ENCODE measurements around the gene RAPGEF4. TPM values are rescaled to one million over a fixed set of nuclear protein-coding genes. Genes with fewer than 3 reads are reported as not detected.

Gene RAPGEF4
- total RNA-seq, 4 donors from 2014 or later: 3.6 to 12.0 (median 6.7) TPM

DNA sequence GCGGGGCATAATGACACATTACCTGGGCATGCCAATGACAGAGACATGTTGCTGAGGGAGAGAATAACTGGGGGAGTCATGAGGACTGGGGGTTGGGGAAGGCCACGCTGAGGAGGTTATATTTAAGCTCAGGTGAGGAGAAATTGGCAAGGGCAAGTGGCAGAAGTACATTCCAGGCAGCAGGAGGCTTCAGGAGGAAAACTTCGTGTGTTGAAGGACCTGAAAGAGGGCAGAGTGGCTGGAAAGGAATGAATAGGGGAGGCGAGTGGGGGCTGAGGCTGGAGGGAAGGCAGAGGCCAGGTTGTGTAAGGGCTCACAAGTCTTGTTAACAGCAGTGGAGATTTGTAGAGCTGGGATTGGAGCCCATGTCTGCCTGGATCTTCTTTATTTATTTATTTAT lies 166.3 kb downstream of the RAPGEF4 start:
- WGBS, 2 donors: 93 to 96% methylated on average over 4 of the region's 4 CpGs
- Histone ChIP-seq H3K36me3 (no peaks in the 10 kb centered on the region), H3K4me1 (no peaks in the 10 kb centered on the region), H3K27ac (no peak overlapping the region), H3K9me3 (no peaks in the 10 kb centered on the region), H3K4me3 (no peak overlapping the region), H3K27me3 (no peaks in the 10 kb centered on the region)
- TF ChIP-seq, protein P1, sequence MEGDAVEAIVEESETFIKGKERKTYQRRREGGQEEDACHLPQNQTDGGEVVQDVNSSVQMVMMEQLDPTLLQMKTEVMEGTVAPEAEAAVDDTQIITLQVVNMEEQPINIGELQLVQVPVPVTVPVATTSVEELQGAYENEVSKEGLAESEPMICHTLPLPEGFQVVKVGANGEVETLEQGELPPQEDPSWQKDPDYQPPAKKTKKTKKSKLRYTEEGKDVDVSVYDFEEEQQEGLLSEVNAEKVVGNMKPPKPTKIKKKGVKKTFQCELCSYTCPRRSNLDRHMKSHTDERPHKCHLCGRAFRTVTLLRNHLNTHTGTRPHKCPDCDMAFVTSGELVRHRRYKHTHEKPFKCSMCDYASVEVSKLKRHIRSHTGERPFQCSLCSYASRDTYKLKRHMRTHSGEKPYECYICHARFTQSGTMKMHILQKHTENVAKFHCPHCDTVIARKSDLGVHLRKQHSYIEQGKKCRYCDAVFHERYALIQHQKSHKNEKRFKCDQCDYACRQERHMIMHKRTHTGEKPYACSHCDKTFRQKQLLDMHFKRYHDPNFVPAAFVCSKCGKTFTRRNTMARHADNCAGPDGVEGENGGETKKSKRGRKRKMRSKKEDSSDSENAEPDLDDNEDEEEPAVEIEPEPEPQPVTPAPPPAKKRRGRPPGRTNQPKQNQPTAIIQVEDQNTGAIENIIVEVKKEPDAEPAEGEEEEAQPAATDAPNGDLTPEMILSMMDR (IDR thresholded peaks at IDR 0.05): no peak
- TF ChIP-seq POLR2A (IDR thresholded peaks at IDR 0.05): no peak
- TF ChIP-seq EP300 (IDR thresholded peaks at IDR 0.05): no peak
- DNase-seq (ENCODE audit: low spot score in 2 of 2): no peak

DNA sequence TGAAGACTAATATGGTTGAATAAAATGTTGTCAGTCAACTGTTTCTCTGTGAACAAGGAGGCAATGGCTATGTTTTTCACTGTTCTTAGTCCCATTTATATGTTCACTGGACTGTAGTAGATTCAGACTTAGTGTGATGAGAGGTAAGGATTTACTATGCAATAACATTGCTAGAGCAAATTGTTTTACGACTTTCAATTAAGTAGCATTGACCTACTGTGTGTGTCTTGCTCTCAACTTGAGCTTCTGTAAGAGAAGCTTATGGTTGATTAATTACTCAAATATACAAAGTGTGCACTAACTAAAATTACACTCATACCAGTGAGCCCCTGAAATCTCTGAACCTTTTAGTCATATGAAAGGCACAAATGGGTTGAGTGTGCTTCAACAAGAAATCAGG lies 168.6 kb downstream of the RAPGEF4 start:
- TF ChIP-seq POLR2A (IDR thresholded peaks at IDR 0.05) (no peak), EP300 (IDR thresholded peaks at IDR 0.05) (no peak)
- TF ChIP-seq, protein P1 (IDR thresholded peaks at IDR 0.05): no peak
- WGBS, 2 donors: 85 to 88% methylated on average over 1 of the region's 1 CpG
- Histone ChIP-seq H3K4me1 (no peaks in the 10 kb centered on the region), H3K27ac (no peak overlapping the region), H3K36me3 (no peaks in the 10 kb centered on the region), H3K9me3 (no peaks in the 10 kb centered on the region), H3K4me3 (no peak overlapping the region), H3K27me3 (no peaks in the 10 kb centered on the region)
- no peak for DNase-seq (ENCODE audit: low spot score in 2 of 2)

DNA sequence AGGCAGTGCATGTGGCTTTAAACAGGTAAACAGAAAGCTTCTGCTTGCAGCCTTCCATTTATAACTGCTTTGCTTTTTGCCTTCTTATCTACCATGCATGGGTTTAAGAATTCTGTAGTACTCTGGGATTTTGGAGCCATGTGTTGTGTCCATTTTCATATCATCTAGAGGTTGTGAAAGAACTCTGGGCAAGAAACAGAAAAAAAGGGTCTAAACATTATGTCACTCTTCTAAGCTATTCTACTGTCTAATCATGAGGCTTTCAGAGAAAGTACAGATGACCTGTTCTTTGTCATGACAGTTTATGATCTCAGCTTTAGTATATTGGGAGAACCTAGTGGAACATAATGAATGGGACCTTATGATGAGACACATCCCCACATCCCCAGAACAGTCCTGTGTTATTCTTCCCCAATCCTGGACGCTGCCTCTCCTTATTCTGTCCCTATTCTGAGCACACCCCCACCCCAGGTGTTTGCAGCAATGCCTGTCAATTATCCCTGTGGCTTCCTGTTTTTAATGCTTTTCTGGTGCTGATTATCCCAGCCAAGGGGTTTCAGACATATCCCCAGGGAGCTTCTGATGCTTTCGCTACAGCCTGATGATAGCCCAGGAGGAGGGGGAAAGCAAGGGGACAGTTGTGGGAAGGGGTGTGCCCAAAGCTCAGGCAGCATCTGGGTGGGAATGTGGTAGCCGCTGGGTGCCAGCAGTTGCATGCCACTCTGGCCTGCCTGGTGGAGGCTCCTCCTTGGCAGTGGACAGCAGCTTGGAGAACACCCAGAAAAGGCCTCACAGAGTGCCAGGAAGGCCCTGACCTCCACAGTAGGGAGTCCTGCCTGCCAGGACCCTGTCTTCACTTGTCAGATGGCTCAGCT lies 170.5 kb downstream of the RAPGEF4 start:
- Histone ChIP-seq H3K27ac (no peak overlapping the region), H3K27me3 (no peaks in the 10 kb centered on the region), H3K4me3 (no peak overlapping the region), H3K9me3 (no peaks in the 10 kb centered on the region), H3K36me3 (no peaks in the 10 kb centered on the region), H3K4me1 (no peaks in the 10 kb centered on the region)
- DNase-seq (ENCODE audit: low spot score in 2 of 2): no peak
- WGBS, 2 donors: 73 to 87% methylated on average over 3 of the region's 3 CpGs
- TF ChIP-seq POLR2A (IDR thresholded peaks at IDR 0.05) (no peak), EP300 (IDR thresholded peaks at IDR 0.05) (no peak)
- TF ChIP-seq, protein P1 (IDR thresholded peaks at IDR 0.05): no peak

DNA sequence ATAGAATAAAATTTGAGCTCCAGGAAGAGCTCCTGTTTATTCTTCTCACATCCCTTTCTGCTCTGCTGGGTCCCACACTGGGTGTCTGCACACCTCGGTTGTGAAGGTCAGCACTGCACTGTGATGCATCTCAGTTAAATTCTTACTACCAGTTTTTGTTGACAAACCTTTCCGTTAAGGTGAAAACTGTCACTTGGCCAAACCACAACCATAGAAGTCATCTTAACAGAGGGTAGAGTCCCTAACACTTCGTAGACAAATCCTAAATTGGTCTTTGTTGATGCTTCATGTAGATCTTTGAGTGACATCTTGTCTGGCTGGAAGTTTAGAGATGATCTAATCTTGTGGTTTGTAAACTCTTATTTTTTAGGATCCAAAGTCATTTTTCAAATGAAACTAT lies 172.6 kb downstream of the RAPGEF4 start:
- H3K27ac ChIP-seq: no peak overlapping the region
- no peaks in the 10 kb centered on the region for H3K27me3 ChIP-seq
- H3K4me1 ChIP-seq: no peaks in the 10 kb centered on the region
- no peak for DNase-seq (ENCODE audit: low spot score in 2 of 2)
- H3K4me3 ChIP-seq: no peak overlapping the region
- WGBS, 2 donors: 73 to 74% methylated on average over 3 of the region's 3 CpGs
- TF ChIP-seq EP300 (IDR thresholded peaks at IDR 0.05) (no peak), POLR2A (IDR thresholded peaks at IDR 0.05) (no peak)
- TF ChIP-seq, protein P1 (IDR thresholded peaks at IDR 0.05): no peak
- H3K9me3 ChIP-seq: no peaks in the 10 kb centered on the region
- no peaks in the 10 kb centered on the region for H3K36me3 ChIP-seq

DNA sequence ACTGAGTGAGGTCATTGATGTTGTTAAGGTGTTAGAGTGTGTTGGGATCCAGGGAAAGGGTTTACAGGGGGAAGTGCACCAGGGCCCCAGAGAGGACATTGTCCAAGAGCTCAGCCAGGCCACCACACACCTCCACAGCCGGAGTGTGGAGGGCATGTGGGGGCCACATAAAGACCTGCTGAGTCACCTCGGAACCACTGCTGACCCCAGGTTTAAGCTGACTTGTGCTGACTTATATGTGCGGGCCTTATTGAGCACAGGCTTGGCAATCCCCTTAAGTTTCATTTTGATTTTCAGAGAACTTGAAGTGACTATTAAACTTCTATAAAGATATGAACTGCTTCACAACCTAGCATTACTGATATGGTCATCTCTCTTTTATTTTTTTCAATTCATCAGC lies 173.8 kb downstream of the RAPGEF4 start:
- TF ChIP-seq, protein P1 (IDR thresholded peaks at IDR 0.05): no peak
- TF ChIP-seq POLR2A (IDR thresholded peaks at IDR 0.05): no peak
- no peaks in the 10 kb centered on the region for H3K36me3 ChIP-seq
- no peaks in the 10 kb centered on the region for H3K9me3 ChIP-seq
- DNase-seq (ENCODE audit: low spot score in 2 of 2): no peak
- H3K27me3 ChIP-seq: no peaks in the 10 kb centered on the region
- no peak overlapping the region for H3K27ac ChIP-seq
- H3K4me3 ChIP-seq: no peak overlapping the region
- H3K4me1 ChIP-seq: no peaks in the 10 kb centered on the region
- 92 to 95% methylated on average over 3 of the region's 3 CpGs for WGBS, 2 donors

Measured in tibial nerve (tissue), 4 donors.